IPS-20b (cell line): ENCODE data around the gene PGBD2.
"Not testable (repeated sequence)": the region's sequence is repeated elsewhere in the genome, so short reads cannot be mapped to it uniquely, and the experiment has no call there.

Experiments
- H3K27ac ChIP-seq: one replicate; pipeline ENCODE4 v1.5.1; 2013; ENCODE audit warnings: low read length
- H3K27me3 ChIP-seq: 2 replicates; pipeline ENCODE4 v1.6.1; 2013; ENCODE audit warnings: mild to moderate bottlenecking, low read length, inconsistent platforms; ENCODE audit not compliant: insufficient read depth
- H3K36me3 ChIP-seq: 2 replicates; pipeline ENCODE4 v1.6.1; 2013; ENCODE audit warnings: low read depth, mild to moderate bottlenecking, inconsistent platforms, low read length, moderate library complexity; ENCODE audit not compliant: insufficient read depth
- H3K4me1 ChIP-seq: 2 replicates; pipeline ENCODE4 v1.6.1; 2013; ENCODE audit warnings: mild to moderate bottlenecking, control low read depth, inconsistent platforms, low read length, moderate library complexity; ENCODE audit not compliant: insufficient read depth
- H3K4me3 ChIP-seq: 2 replicates; pipeline ENCODE4 v1.5.1; 2013; ENCODE audit warnings: mild to moderate bottlenecking, low read length, inconsistent platforms
- H3K9ac ChIP-seq: 2 replicates; pipeline ENCODE4 v1.6.1; 2013; ENCODE audit warnings: low read depth, mild to moderate bottlenecking, inconsistent platforms, low read length, moderate library complexity
- H3K9me3 ChIP-seq: 2 replicates; pipeline ENCODE4 v1.6.1; 2013; ENCODE audit warnings: mild to moderate bottlenecking, low read depth, low read length, inconsistent platforms; ENCODE audit not compliant: insufficient read depth

Gene PGBD2

GRCh38 chr1:248938173-248938809 is 32.3 kb downstream of the PGBD2 start:
- H3K27ac ChIP-seq, H3K9me3 ChIP-seq, H3K9ac ChIP-seq, H3K4me1 ChIP-seq, H3K36me3 ChIP-seq, H3K27me3 ChIP-seq, H3K4me3 ChIP-seq: not testable (repeated sequence)

DNA sequence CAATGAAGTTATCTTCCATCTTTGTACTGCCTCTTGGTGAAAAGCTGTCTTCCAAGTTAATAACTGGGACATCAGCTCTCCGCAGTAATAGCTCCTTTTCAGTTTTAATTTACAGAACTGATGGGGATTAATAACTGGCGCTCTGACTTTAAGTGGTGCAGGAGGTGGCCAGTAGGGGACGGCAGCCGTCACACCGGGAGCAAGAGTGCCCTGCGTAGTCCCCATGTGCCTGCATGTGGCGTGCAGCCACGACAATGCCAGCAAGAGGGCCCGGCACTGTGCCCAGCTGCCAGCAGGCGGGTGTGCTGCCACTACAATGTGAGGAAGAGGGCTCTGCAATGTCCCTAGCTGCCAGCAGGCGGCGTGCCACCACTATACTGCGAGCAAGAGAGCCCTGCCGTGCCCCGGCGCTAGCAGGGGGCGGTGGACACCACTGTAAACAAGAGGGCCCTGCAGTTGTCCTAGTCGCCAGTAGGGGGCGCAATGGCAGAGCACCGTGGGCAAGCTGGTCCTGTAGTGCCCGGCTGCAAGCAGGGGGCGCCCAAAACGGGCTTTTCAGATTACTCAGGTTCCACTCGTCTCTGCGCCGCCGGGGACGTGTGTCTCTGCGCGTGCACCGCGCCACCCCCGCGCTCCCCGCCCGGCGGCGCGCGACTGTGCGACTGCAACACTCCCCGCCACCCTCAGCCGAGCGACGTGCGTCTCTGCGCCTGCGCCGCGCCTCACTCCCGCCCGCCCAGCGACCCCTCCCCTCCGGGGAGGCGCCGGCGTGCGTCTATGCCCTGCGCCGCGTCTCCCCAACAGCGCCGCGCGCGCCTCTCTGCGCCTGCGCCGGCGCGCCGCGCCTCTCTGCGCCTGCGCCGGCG is 38.3 kb downstream of the PGBD2 start:
- H3K9ac ChIP-seq, H3K9me3 ChIP-seq, H3K36me3 ChIP-seq, H3K4me1 ChIP-seq, H3K27ac ChIP-seq, H3K27me3 ChIP-seq, H3K4me3 ChIP-seq: not testable (repeated sequence)

DNA sequence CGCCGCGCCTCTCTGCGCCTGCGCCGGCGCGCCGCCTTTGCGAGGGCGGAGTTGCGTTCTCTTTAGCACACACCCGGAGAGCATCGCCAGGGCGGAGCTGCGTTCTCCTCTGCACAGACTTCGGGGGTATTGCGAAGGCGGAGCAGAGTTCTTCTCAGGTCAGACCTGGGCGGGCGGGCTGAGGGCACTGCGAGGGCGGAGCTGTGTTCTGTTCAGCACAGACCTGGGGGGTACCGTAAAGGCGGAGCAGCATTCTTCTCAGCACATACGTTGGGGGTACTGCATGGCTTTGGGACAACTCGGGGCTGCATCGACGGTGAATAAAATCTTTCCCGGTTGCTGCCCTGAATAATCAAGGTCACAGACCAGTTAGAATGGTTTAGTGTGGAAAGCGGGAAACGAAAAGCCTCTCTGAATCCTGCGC is 39.0 kb downstream of the PGBD2 start:
- H3K36me3 ChIP-seq, H3K9ac ChIP-seq, H3K27ac ChIP-seq, H3K27me3 ChIP-seq, H3K4me1 ChIP-seq, H3K4me3 ChIP-seq, H3K9me3 ChIP-seq: not testable (repeated sequence)

DNA sequence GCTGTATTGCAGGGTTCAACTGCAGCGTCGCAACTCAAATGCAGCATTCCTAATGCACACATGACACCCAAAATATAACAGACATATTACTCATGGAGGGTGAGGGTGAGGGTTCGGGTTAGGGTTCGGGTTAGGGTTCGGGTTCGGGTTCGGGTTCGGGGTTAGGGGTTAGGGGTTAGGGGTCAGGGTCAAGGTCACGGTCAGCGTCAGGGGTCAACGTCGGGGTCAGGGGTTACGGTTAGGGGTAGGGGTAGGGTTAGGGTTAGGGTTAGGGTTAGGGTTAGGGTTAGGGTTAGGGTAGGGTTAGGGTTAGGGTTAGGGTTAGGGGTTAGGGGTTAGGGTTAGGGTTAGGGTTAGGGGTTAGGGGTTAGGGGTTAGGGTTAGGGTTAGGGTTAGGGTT is 39.4 kb downstream of the PGBD2 start:
- not testable (repeated sequence) for H3K9ac ChIP-seq

DNA sequence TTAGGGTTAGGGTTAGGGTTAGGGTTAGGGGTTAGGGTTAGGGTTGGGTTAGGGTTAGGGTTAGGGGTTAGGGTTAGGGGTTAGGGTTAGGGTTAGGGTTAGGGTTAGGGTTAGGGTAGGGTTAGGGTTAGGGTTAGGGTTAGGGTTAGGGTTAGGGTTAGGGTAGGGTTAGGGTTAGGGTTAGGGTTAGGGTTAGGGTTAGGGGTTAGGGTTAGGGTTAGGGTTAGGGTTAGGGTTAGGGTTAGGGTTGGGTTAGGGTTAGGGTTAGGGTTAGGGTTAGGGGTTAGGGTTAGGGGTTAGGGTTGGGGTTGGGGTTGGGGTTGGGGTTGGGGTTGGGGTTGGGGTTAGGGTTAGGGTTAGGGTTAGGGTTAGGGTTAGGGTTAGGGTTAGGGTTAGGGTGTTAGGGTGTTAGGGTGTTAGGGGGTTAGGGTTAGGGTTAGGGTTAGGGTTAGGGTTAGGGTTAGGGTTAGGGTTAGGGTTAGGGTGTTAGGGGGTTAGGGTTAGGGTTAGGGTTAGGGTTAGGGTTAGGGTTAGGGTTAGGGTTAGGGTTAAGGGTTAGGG is 39.9 kb downstream of the PGBD2 start:
- not testable (repeated sequence) for H3K9ac ChIP-seq, H3K4me1 ChIP-seq, H3K27me3 ChIP-seq, H3K9me3 ChIP-seq, H3K4me3 ChIP-seq, H3K36me3 ChIP-seq, H3K27ac ChIP-seq

More for the DNA sequence above, 39.4 kb downstream of the PGBD2 start:
- H3K4me3 ChIP-seq, H3K27me3 ChIP-seq, H3K36me3 ChIP-seq, H3K9me3 ChIP-seq, H3K27ac ChIP-seq, H3K4me1 ChIP-seq: not testable (repeated sequence)
